ENCODE data around the gene C1QBP. TPM values are rescaled to one million over a fixed set of nuclear protein-coding genes. Genes with fewer than 3 reads are reported as not detected.
A peak's percentile ranks its signal among the peaks of the same experiment; 100 is the strongest.

The C1QBP gene, protein sequence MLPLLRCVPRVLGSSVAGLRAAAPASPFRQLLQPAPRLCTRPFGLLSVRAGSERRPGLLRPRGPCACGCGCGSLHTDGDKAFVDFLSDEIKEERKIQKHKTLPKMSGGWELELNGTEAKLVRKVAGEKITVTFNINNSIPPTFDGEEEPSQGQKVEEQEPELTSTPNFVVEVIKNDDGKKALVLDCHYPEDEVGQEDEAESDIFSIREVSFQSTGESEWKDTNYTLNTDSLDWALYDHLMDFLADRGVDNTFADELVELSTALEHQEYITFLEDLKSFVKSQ
- total RNA-seq (10 to 100 TPM; 73.1 to 78.9 TPM), polyA plus RNA-seq (100 to 1,000 TPM; 248 to 411 TPM)

DNA sequence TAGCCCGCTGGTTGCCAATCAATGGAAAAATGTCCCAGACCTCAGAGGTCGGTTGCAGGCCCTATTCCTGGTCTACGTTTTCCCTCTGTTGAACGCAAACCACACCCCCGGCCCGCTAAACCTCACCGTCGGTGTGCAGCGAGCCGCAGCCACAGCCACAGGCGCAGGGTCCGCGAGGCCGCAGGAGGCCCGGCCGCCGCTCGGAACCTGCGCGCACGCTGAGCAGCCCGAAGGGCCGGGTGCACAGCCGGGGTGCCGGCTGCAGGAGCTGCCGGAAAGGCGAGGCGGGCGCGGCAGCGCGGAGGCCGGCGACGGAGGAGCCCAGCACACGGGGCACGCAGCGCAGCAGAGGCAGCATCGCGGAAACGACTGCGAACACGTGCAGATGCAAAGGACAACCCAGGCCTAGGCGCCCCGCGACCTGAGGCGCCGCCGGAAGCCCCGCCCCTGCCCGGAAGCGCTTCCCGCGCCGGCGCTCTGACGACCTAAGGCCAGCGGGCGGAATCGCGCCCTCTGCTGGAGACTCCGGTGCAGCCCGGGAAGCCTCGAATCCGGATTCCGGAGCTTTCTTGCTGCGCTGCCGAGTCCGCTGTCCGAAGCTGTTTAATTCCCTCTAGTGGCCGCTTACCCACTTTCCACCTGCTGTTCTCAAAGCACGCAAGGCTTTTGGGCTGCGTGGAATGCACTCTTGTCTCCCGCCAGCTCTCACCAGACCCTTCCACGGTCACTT is at the start of gene C1QBP:
C1QBP (minus strand) TSS at position 440 of the 730 bp plus-strand sequence; CDS start at position 358, 82 bp downstream.
- H3K9me3 Mint-ChIP-seq = no peaks in the 10 kb centered on the region
- POLR2A ChIA-PET (ENCODE audit: partially characterized antibody) = interaction anchor here (0.9 to 4.9 kb wide), 9 partner anchors 11 to 247 kb away, joined by 3 to 56 read pairs (median 4); partner anchors contain the start of genes DERL2, DHX33, MIS12 and NUP88
- intact Hi-C loops (cut with micrococcal nuclease) = loop anchor here (1.0 kb wide), 6 partner anchors 20 to 983 kb away; partner anchors contain the start of genes DERL2, MIS12, NUP88 and ZNF594

DNA sequence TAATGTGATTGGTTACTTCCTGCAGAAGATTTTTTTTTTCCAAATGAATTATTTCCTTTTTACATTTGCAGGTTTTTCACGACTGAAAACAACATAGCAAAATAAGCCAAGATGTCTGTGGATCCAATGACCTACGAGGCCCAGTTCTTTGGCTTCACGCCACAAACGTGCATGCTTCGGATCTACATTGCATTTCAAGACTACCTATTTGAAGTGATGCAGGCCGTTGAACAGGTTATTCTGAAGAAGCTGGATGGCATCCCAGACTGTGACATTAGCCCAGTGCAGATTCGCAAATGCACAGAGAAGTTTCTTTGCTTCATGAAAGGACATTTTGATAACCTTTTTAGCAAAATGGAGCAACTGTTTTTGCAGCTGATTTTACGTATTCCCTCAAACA is 49.8 kb upstream of the C1QBP start:
- peak overlapping the region in 2 of 8 donors; percentile 16 to 79 for H3K4me3 Mint-ChIP-seq
- Histone ChIP-seq H3K27me3 (ENCODE audit: insufficient read depth, low read length) (no peaks in the 10 kb centered on the region), H3K27ac (ENCODE audit: low read depth, low read length) (no peak overlapping the region), H3K9me3 (ENCODE audit: control insufficient read depth in 1 of 2, low read length in 2 of 2) (no peaks in the 10 kb centered on the region), H3K36me3 (ENCODE audit: insufficient read depth, low read length) (peaks cover 9% of the 10 kb centered on the region), H3K4me1 (ENCODE audit: insufficient read depth, low read length) (peaks cover 35% of the 10 kb centered on the region), H3K4me3 (ENCODE audit: low read length in 2 of 2) (no peak overlapping the region)
- no peaks in the 10 kb centered on the region for H3K27me3 Mint-ChIP-seq
- H3K36me3 Mint-ChIP-seq = peaks cover 15 to 49% of the 10 kb centered on the region in 2 donors
- H3K9me3 Mint-ChIP-seq = peaks cover 0 to 2% (median 0%) of the 10 kb centered on the region in 8 donors
- ChIA-PET CTCF (ENCODE audit: partially characterized antibody) (no interaction called here), POLR2A (ENCODE audit: partially characterized antibody) (interaction anchor here (4.4 to 6.1 kb wide), 2 partner anchors 11 to 95 kb away, joined by 25 to 50 read pairs; partner anchors contain the start of gene NLRP1)
- peak overlapping the region in 3 of 7 donors; percentile 24 to 88 (median 83) for H3K27ac Mint-ChIP-seq
- DNase-seq = no peak
- H3K4me1 Mint-ChIP-seq = peaks cover 22 to 50% (median 36%) of the 10 kb centered on the region in 4 donors
- intact Hi-C loops (cut with micrococcal nuclease) = loop anchor here (5.0 kb wide), 1 partner anchor 954 kb away; the partner anchor contains the start of gene PIMREG

More for the DNA sequence above, at the start of gene C1QBP:
- CTCF ChIA-PET (ENCODE audit: partially characterized antibody) = interaction anchor here (0.6 to 4.0 kb wide), 25 partner anchors 10 to 246 kb away, joined by 3 to 26 read pairs (median 4); partner anchors contain the start of genes DERL2, DHX33, MIS12 and NUP88
- Histone ChIP-seq H3K36me3 (ENCODE audit: insufficient read depth, low read length) (peaks cover 26% of the 10 kb centered on the region), H3K9me3 (ENCODE audit: control insufficient read depth in 1 of 2, low read length in 2 of 2) (no peaks in the 10 kb centered on the region), H3K4me3 (ENCODE audit: low read length in 2 of 2) (peak within 1 kb of the TSS; percentile 68 to 74), H3K27ac (ENCODE audit: low read depth, low read length) (peak within 1 kb of the TSS; percentile 80), H3K27me3 (ENCODE audit: insufficient read depth, low read length) (no peaks in the 10 kb centered on the region), H3K4me1 (ENCODE audit: insufficient read depth, low read length) (peaks cover 34% of the 10 kb centered on the region)
- DNase-seq = peak; percentile 91 to 93 (median 92)
- H3K4me1 Mint-ChIP-seq = peaks cover 21 to 47% (median 30%) of the 10 kb centered on the region in 4 donors
- H3K27me3 Mint-ChIP-seq = no peaks in the 10 kb centered on the region
- peak within 1 kb of the TSS; percentile 91 to 98 (median 95) for H3K27ac Mint-ChIP-seq
- H3K36me3 Mint-ChIP-seq = peaks cover 24 to 51% of the 10 kb centered on the region in 2 donors
- peak within 1 kb of the TSS; percentile 83 to 94 (median 88) for H3K4me3 Mint-ChIP-seq

DNA sequence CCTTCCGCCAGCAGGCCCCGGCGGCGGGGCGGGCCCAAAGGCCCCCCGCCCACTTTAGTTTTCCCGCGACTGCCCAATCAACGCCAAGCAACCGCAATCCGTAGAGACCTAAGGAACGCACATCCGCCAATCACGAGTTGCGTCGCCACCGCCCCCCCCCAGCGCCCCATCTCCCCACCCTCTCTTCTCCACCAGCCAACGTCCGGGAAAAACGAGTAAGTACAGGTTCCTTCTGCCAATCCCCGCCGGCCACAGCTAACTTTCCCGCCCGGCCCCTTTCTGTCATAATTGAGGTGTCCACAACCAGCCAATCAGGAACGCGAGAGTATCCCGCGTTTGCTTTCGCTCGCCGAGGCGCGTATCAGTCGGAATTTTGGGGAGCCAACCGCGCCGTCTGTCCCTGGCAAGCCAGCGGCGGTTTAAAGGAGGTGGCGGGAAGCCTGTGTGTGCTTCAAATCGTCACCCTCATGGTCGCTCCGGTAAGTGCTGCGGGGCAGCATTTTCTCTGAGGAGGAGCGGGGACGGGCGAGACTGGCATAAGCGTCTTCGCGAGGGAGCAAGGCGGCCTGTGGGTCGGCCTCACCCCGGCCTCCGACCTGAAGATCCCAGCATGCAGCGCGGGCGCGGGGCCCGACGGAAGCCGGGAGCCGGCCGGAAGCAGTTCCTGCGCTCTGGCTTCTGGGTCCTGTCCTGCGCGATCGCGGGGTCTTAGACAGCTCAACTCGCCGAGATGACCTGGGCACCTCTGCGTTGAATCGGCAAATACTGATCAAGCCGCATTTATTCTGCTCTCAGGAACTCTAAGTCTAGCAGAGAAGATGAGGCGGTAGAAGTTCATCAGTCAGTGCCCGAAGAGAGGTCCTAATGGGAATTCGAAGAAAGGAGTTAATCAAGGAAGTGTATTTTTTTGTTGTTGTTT is 47.5 kb upstream of the C1QBP start, which contains the start of gene MIS12:
MIS12 (plus strand) TSS at position 361 of the 919 bp plus-strand sequence. CDS start 2,297 bp downstream, outside the sequence.
- DNase-seq = peak; percentile 96 to 100 (median 98)
- peaks cover 23% of the 10 kb centered on the region for H3K36me3 ChIP-seq (ENCODE audit: insufficient read depth, low read length)
- Mint-ChIP-seq H3K4me1 (peaks cover 28 to 66% (median 49%) of the 10 kb centered on the region in 4 donors), H3K36me3 (peaks cover 26 to 71% of the 10 kb centered on the region in 2 donors), H3K27ac (peak within 1 kb of the TSS; percentile 86 to 99 (median 99)), H3K4me3 (peak within 1 kb of the TSS; percentile 83 to 98 (median 94)), H3K9me3 (peaks cover 0 to 2% (median 0%) of the 10 kb centered on the region in 8 donors), H3K27me3 (no peaks in the 10 kb centered on the region)
- CTCF ChIA-PET (ENCODE audit: partially characterized antibody) = interaction anchor here (1.1 to 1.6 kb wide), 3 partner anchors 15 to 47 kb away, joined by 4 to 5 read pairs (median 5); partner anchors contain the start of gene C1QBP
- H3K27me3 ChIP-seq (ENCODE audit: insufficient read depth, low read length) = no peaks in the 10 kb centered on the region
- H3K4me3 ChIP-seq (ENCODE audit: low read length in 2 of 2) = peak within 1 kb of the TSS; percentile 86 to 93
- POLR2A ChIA-PET (ENCODE audit: partially characterized antibody) = interaction anchor here (0.7 to 6.1 kb wide), 18 partner anchors 9 to 1850 kb away, joined by 3 to 84 read pairs (median 4); partner anchors contain the start of genes C1QBP, CTNS, DHX33 and NLRP1
- peak within 1 kb of the TSS; percentile 95 for H3K27ac ChIP-seq (ENCODE audit: low read depth, low read length)
- no peaks in the 10 kb centered on the region for H3K9me3 ChIP-seq (ENCODE audit: control insufficient read depth in 1 of 2, low read length in 2 of 2)
- intact Hi-C loops (cut with micrococcal nuclease) = loop anchor here (1.0 to 5.0 kb wide), 8 partner anchors 15 to 1165 kb away; partner anchors contain the start of genes C17orf100, C1QBP, MED31 and NLRP1
- peaks cover 40% of the 10 kb centered on the region for H3K4me1 ChIP-seq (ENCODE audit: insufficient read depth, low read length)

DNA sequence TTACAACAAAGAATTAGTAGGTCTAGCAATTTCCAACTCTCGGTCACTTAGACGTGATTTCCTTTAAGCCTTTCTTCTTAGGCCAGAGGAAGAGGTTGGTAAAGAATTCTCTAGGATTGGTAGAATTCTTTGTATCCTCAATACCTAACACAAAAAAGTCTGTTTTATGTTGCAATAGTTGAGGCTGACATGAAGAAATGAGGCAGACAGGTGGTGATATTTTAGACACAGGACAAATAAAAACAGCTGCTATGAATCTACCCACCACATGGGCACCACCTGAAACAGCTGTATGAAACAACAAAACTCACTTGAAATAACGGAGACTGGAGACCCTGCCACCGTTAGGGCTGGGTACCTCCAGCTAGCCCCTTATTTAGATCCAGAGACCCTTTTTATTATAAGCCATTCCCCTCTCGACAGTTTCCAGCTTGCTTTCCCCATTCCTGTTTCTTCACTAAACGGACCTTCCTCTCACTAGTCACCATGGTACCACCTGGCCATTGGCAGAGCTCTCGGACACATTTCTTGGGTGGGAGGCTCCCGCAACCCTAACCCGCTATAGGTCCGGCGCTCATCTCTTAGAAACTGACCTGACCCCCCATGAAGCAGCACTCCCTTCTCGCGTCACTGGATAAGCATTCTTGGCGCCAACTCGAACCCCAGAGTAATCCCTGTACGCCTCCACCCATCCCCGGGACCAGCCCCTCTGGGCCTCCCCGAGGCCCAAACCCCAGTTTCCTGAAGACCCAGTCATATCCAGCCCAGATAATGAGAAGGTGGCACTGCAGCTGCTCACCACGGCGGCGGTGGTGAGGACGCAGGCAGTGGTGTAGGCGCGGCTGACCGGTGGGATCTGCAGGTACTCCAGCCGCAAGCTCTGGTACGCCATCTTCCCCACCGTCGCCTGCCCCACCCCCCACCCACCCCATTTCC is 46.6 kb upstream of the C1QBP start, which contains the start of gene DERL2:
DERL2 (minus strand) TSS at position 909 of the 936 bp plus-strand sequence; CDS start at position 892, 17 bp downstream.
- Histone ChIP-seq H3K36me3 (ENCODE audit: insufficient read depth, low read length) (peaks cover 32% of the 10 kb centered on the region), H3K27ac (ENCODE audit: low read depth, low read length) (peak within 1 kb of the TSS; percentile 95), H3K27me3 (ENCODE audit: insufficient read depth, low read length) (no peaks in the 10 kb centered on the region), H3K4me1 (ENCODE audit: insufficient read depth, low read length) (peaks cover 40% of the 10 kb centered on the region), H3K9me3 (ENCODE audit: control insufficient read depth in 1 of 2, low read length in 2 of 2) (no peaks in the 10 kb centered on the region), H3K4me3 (ENCODE audit: low read length in 2 of 2) (peak within 1 kb of the TSS; percentile 86 to 93)
- POLR2A ChIA-PET (ENCODE audit: partially characterized antibody) = interaction anchor here (0.6 to 6.1 kb wide), 17 partner anchors 8 to 1849 kb away, joined by 3 to 84 read pairs (median 5); partner anchors contain the start of genes C1QBP, CTNS, DHX33 and NLRP1
- Mint-ChIP-seq H3K36me3 (peaks cover 32 to 77% of the 10 kb centered on the region in 2 donors), H3K4me3 (peak within 1 kb of the TSS; percentile 83 to 98 (median 94)), H3K4me1 (peaks cover 28 to 71% (median 50%) of the 10 kb centered on the region in 4 donors), H3K27me3 (no peaks in the 10 kb centered on the region), H3K27ac (peak within 1 kb of the TSS; percentile 86 to 99 (median 99)), H3K9me3 (peaks cover 0 to 2% (median 0%) of the 10 kb centered on the region in 8 donors)
- CTCF ChIA-PET (ENCODE audit: partially characterized antibody) = interaction anchor here (0.9 to 1.5 kb wide), 3 partner anchors 14 to 46 kb away, joined by 3 to 5 read pairs (median 4); partner anchors contain the start of gene C1QBP
- DNase-seq = peak in 1 of 5 donors; percentile 36
- intact Hi-C loops (cut with micrococcal nuclease) = loop anchor here (1.0 to 5.0 kb wide), 8 partner anchors 16 to 1166 kb away; partner anchors contain the start of genes C17orf100, C1QBP, MED31 and NLRP1

DNA sequence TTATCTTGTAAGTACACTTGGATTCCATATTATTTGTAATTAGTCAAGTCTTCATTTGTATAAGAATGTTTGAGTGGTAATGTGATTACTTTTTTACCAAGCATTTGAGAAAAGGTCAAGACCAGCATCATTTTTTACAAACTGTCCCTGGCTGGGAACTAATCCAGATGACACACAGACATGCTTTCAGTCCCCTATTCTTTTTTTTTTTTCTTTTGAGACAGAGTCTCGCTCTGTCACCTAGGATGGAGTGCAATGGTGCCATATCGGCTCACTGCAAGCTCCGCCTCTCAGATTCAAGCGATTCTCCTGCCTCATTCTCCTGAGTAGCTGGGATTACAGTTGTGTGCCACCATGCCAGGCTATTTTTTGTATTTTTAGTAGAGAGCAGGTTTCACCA is 42.5 kb upstream of the C1QBP start:
- Mint-ChIP-seq H3K4me1 (peaks cover 23 to 58% (median 42%) of the 10 kb centered on the region in 4 donors), H3K27ac (peak overlapping the region in 3 of 7 donors; percentile 3 to 25 (median 15)), H3K4me3 (no peak overlapping the region), H3K27me3 (no peaks in the 10 kb centered on the region), H3K36me3 (peaks cover 47 to 82% of the 10 kb centered on the region in 2 donors), H3K9me3 (peaks cover 0 to 2% (median 0%) of the 10 kb centered on the region in 8 donors)
- Histone ChIP-seq H3K27ac (ENCODE audit: low read depth, low read length) (no peak overlapping the region), H3K4me1 (ENCODE audit: insufficient read depth, low read length) (peaks cover 30% of the 10 kb centered on the region), H3K27me3 (ENCODE audit: insufficient read depth, low read length) (no peaks in the 10 kb centered on the region), H3K9me3 (ENCODE audit: control insufficient read depth in 1 of 2, low read length in 2 of 2) (no peaks in the 10 kb centered on the region), H3K4me3 (ENCODE audit: low read length in 2 of 2) (no peak overlapping the region), H3K36me3 (ENCODE audit: insufficient read depth, low read length) (peaks cover 63% of the 10 kb centered on the region)
- CTCF ChIA-PET (ENCODE audit: partially characterized antibody) = interaction anchor here (1.2 kb wide), 1 partner anchor 20 kb away, joined by 3 read pairs; no protein-coding TSS in a partner anchor
- no peak for DNase-seq
- POLR2A ChIA-PET (ENCODE audit: partially characterized antibody) = no interaction called here
- intact Hi-C loops (cut with micrococcal nuclease) = no loop called here

Data from CD4-positive, alpha-beta memory T cell (primary cell).